Activated T-cell treated with anti-CD3 and anti-CD28 coated beads, Interleukin-2, amount 50 U/mL, for 48 hours (primary cell): Measurements from ENCODE around the gene CRTC3.
"Not testable (repeated sequence)": the region's sequence is repeated elsewhere in the genome, so short reads cannot be mapped to it uniquely, and the experiment has no call there.

ENCODE experiments used
- DNase-seq, 2 experiments: peaks; one replicate each; pipeline ENCODE4 v3.0.0-alpha.2; 2020

CRTC3 gene

GRCh38 chr15:90683371-90683770 lies 153.6 kb downstream of the CRTC3 start:
- no peak for DNase-seq

- no peak for DNase-seq
Measured at GRCh38 chr15:90683876-90684275, 154.2 kb downstream of the CRTC3 start.

- DNase-seq, result no peak
Measured at GRCh38 chr15:90684281-90684680, 154.6 kb downstream of the CRTC3 start.

- DNase-seq, result no peak
Measured at GRCh38 chr15:90685591-90686434, 156.1 kb downstream of the CRTC3 start.

- no peak for DNase-seq
Measured at GRCh38 chr15:90686435-90687218, 156.9 kb downstream of the CRTC3 start.

GRCh38 chr15:90689326-90689961 lies 159.7 kb downstream of the CRTC3 start:
- DNase-seq, result not testable (repeated sequence)

GRCh38 chr15:90690585-90690984 lies 160.9 kb downstream of the CRTC3 start:
- DNase-seq, result no peak

GRCh38 chr15:90691369-90691768 lies 161.6 kb downstream of the CRTC3 start:
- no peak for DNase-seq

- DNase-seq, result no peak
Measured at GRCh38 chr15:90691982-90692773, 162.5 kb downstream of the CRTC3 start.
